Upper lobe of left lung (tissue), 4 donors: Measurements from ENCODE around the gene TMEM95.

Source experiments
- POLR2A ChIP-seq, 4 donors: fragments of 450-650 bp; IDR thresholded peaks; one replicate each; pipeline ENCODE4 v1.5.1; 2016 to 2017; ENCODE audit warnings: antibody characterized with exemption in 4 of 4, mild to moderate bottlenecking in 2 of 4
- POLR2AphosphoS5 ChIP-seq, 2 donors: sonication (generic); formaldehyde crosslinking; IDR thresholded peaks; one replicate each; pipeline ENCODE4 v1.5.1; 2017; ENCODE audit warnings: antibody characterized with exemption in 2 of 2
- TF ChIP-seq, protein P1 (sequence below), 6 experiments: fragments of 450-650 bp in 4 of 6; fragments of 200-600 bp in 2 of 6; sonication (generic) in 2 of 6; IDR thresholded peaks; one replicate each; pipeline ENCODE4 v1.5.1; 2016 to 2019; ENCODE audit warnings: antibody characterized with exemption in 6 of 6

GRCh38 chr17:7323731-7324437, 31.1 kb upstream of the TMEM95 start:
- TF ChIP-seq POLR2AphosphoS5 (IDR thresholded peaks at IDR 0.05) (no peak), POLR2A (IDR thresholded peaks at IDR 0.05) (no peak)
- TF ChIP-seq, protein P1, sequence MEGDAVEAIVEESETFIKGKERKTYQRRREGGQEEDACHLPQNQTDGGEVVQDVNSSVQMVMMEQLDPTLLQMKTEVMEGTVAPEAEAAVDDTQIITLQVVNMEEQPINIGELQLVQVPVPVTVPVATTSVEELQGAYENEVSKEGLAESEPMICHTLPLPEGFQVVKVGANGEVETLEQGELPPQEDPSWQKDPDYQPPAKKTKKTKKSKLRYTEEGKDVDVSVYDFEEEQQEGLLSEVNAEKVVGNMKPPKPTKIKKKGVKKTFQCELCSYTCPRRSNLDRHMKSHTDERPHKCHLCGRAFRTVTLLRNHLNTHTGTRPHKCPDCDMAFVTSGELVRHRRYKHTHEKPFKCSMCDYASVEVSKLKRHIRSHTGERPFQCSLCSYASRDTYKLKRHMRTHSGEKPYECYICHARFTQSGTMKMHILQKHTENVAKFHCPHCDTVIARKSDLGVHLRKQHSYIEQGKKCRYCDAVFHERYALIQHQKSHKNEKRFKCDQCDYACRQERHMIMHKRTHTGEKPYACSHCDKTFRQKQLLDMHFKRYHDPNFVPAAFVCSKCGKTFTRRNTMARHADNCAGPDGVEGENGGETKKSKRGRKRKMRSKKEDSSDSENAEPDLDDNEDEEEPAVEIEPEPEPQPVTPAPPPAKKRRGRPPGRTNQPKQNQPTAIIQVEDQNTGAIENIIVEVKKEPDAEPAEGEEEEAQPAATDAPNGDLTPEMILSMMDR (IDR thresholded peaks at IDR 0.05): peak; percentile 78 to 87 (median 84)
